LNCAP (cell line): ENCODE measurements around the gene NAALAD2.
"Not testable (repeated sequence)": the region's sequence is repeated elsewhere in the genome, so short reads cannot be mapped to it uniquely, and the experiment has no call there.

ENCODE experiments used
- CTCF ChIP-seq: fragments of 450-650 bp; IDR thresholded peaks from 2 replicates; pipeline ENCODE4 v1.5.1; 2017; ENCODE audit warnings: mild to moderate bottlenecking

NAALAD2 gene

DNA sequence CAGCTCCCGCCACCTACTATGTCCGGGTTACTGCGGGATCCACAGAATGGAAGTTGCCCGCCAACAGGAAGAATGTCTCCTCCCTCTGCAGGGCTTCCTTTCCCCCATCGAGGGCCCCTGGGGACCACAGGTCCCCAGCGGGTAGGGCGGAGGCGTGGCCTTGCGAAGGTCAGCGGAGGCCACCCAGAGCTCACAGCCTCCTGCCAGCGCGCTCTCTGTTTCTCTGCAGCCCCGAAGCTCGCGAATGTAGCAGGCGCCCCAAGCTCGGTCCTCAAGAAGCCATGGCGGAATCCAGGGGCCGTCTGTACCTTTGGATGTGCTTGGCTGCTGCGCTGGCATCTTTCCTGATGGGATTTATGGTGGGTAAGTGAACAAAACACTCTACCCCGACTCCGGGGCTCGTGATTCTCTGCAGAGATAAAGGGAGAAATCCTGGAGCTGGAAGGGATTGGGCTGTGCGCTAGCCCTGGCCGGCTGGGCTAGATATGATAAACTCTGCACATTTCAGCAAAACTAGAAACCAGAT is at the start of gene NAALAD2:
TSS of gene NAALAD2 (plus strand) at position 186 of the 526 bp plus-strand sequence. CDS start at position 282, 96 bp downstream.
- TF ChIP-seq CTCF: no peak

GRCh38 chr11:90085650-90086049 is 48.8 kb upstream of the NAALAD2 start, which contains the start of gene UBTFL1:
Gene UBTFL1 (plus strand): TSS chr11:90085950. CDS start chr11:90085950, 0 bp downstream.
- TF ChIP-seq CTCF: not testable (repeated sequence)

DNA sequence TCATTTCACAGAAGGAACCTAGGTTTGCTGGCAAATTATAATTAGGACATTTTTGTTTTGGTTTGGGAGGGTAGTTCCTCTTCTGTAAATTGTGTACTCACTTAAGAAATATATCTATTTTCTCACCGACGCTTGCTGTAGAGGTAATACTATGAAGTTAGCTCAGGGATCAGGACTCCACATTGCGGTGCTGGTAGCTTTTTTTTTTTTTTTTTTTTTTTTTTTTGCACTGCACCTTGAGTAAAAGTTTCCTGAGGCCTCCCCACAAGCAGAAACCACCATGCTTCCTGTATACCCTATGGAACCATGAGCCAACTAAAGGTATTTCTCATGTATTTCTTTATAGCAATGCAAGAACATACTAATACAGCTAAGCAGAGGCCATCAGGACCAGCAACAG is 34.0 kb upstream of the NAALAD2 start:
- TF ChIP-seq CTCF: no peak

- TF ChIP-seq CTCF: peak; percentile 50
These were observed 20.9 kb upstream of the NAALAD2 start for GRCh38 chr11:90113541-90113940.

GRCh38 chr11:90120191-90120590 is 14.3 kb upstream of the NAALAD2 start:
- no peak for TF ChIP-seq CTCF

DNA sequence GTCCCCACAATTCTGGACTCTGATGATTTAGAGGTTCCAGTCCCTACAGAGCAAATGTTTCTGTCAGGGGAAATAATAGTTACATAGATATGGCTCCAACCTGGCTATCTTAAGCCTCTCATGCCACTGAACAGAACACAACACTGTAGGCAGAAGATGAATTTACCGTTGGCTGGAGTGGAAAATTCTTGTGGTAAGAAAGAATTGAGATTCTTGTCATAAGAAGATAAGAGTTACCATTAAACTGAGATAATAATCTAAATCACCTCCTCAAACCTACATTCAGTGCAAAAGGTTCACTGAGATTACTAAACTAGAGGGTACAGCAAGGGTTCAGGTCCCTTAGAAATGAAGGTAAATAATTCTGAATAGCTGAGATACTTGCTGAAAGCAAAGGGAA is 10.1 kb upstream of the NAALAD2 start:
- TF ChIP-seq CTCF: no peak

DNA sequence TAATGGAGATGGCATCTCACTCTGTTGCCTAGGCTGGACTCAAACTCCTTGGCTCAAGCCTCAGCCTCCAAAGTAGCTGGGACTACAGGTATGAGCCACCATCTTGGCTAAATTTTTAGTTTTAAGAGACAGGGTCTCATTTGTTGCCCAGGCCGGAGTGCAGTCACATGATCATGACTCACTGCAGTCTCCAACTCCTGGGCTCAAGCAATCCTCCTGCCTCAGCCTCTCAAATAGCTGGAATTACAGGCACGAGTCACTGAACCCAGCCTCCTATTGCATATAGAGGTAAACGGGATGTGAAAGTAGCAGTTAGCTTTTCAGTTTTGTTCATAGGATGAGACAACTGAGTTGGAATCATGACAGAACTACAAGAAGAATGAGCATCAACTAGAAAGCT is 9.5 kb upstream of the NAALAD2 start:
- no peak for TF ChIP-seq CTCF
